ENCODE data around the gene DEPDC1B. TPM values are rescaled to one million over a fixed set of nuclear protein-coding genes. Genes with fewer than 3 reads are reported as not detected.

DEPDC1B gene
- total RNA-seq, 1 experiment from 2014 or later = 63.1 TPM

- BruUV-seq (replicated peaks) = no TSS peak
- intact Hi-C loops (cut with micrococcal nuclease; ENCODE audit: unreplicated experiment) = no loop called here
- Mint-ChIP-seq H3K27ac (ENCODE audit: unreplicated experiment) (no peak overlapping the region), H3K27me3 (ENCODE audit: unreplicated experiment) (no peaks in the 10 kb centered on the region), H3K36me3 (ENCODE audit: insufficient read depth, unreplicated experiment) (peaks cover 22% of the 10 kb centered on the region), H3K4me1 (ENCODE audit: low read depth, unreplicated experiment) (no peaks in the 10 kb centered on the region), H3K9me3 (ENCODE audit: low read depth, unreplicated experiment) (no peaks in the 10 kb centered on the region), H3K4me3 (ENCODE audit: low read depth, unreplicated experiment) (no peak overlapping the region)
- TF ChIP-seq, protein P1, sequence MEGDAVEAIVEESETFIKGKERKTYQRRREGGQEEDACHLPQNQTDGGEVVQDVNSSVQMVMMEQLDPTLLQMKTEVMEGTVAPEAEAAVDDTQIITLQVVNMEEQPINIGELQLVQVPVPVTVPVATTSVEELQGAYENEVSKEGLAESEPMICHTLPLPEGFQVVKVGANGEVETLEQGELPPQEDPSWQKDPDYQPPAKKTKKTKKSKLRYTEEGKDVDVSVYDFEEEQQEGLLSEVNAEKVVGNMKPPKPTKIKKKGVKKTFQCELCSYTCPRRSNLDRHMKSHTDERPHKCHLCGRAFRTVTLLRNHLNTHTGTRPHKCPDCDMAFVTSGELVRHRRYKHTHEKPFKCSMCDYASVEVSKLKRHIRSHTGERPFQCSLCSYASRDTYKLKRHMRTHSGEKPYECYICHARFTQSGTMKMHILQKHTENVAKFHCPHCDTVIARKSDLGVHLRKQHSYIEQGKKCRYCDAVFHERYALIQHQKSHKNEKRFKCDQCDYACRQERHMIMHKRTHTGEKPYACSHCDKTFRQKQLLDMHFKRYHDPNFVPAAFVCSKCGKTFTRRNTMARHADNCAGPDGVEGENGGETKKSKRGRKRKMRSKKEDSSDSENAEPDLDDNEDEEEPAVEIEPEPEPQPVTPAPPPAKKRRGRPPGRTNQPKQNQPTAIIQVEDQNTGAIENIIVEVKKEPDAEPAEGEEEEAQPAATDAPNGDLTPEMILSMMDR (IDR thresholded peaks at IDR 0.05; ENCODE audit: unreplicated experiment) = no peak
- no peak for DNase-seq
- CTCF ChIA-PET = no interaction called here
Observed at GRCh38 chr5:60634051-60634450, 65.9 kb downstream of the DEPDC1B start.

GRCh38 chr5:60633341-60633740, 66.6 kb downstream of the DEPDC1B start:
- TF ChIP-seq, protein P1 (IDR thresholded peaks at IDR 0.05; ENCODE audit: unreplicated experiment) = no peak
- H3K27ac Mint-ChIP-seq (ENCODE audit: unreplicated experiment) = no peak overlapping the region
- no peaks in the 10 kb centered on the region for H3K9me3 Mint-ChIP-seq (ENCODE audit: low read depth, unreplicated experiment)
- H3K27me3 Mint-ChIP-seq (ENCODE audit: unreplicated experiment) = no peaks in the 10 kb centered on the region
- intact Hi-C loops (cut with micrococcal nuclease; ENCODE audit: unreplicated experiment) = no loop called here
- DNase-seq = no peak
- no peaks in the 10 kb centered on the region for H3K4me1 Mint-ChIP-seq (ENCODE audit: low read depth, unreplicated experiment)
- no peak overlapping the region for H3K4me3 Mint-ChIP-seq (ENCODE audit: low read depth, unreplicated experiment)
- peaks cover 22% of the 10 kb centered on the region for H3K36me3 Mint-ChIP-seq (ENCODE audit: insufficient read depth, unreplicated experiment)
- CTCF ChIA-PET = no interaction called here
- BruUV-seq (replicated peaks) = no TSS peak

GRCh38 chr5:60632153-60632552, 67.8 kb downstream of the DEPDC1B start:
- Mint-ChIP-seq H3K4me3 (ENCODE audit: low read depth, unreplicated experiment) (no peak overlapping the region), H3K4me1 (ENCODE audit: low read depth, unreplicated experiment) (no peaks in the 10 kb centered on the region), H3K27me3 (ENCODE audit: unreplicated experiment) (no peaks in the 10 kb centered on the region), H3K36me3 (ENCODE audit: insufficient read depth, unreplicated experiment) (peaks cover 15% of the 10 kb centered on the region), H3K27ac (ENCODE audit: unreplicated experiment) (no peak overlapping the region), H3K9me3 (ENCODE audit: low read depth, unreplicated experiment) (no peaks in the 10 kb centered on the region)
- no TSS peak for BruUV-seq (replicated peaks)
- TF ChIP-seq, protein P1 (IDR thresholded peaks at IDR 0.05; ENCODE audit: unreplicated experiment) = no peak
- intact Hi-C loops (cut with micrococcal nuclease; ENCODE audit: unreplicated experiment) = no loop called here
- DNase-seq = no peak
- CTCF ChIA-PET = no interaction called here

GRCh38 chr5:60630836-60631235, 69.1 kb downstream of the DEPDC1B start:
- CTCF ChIA-PET = no interaction called here
- Mint-ChIP-seq H3K4me1 (ENCODE audit: low read depth, unreplicated experiment) (no peaks in the 10 kb centered on the region), H3K27me3 (ENCODE audit: unreplicated experiment) (no peaks in the 10 kb centered on the region), H3K9me3 (ENCODE audit: low read depth, unreplicated experiment) (peaks cover 3% of the 10 kb centered on the region), H3K36me3 (ENCODE audit: insufficient read depth, unreplicated experiment) (peaks cover 13% of the 10 kb centered on the region), H3K4me3 (ENCODE audit: low read depth, unreplicated experiment) (no peak overlapping the region), H3K27ac (ENCODE audit: unreplicated experiment) (no peak overlapping the region)
- TF ChIP-seq, protein P1 (IDR thresholded peaks at IDR 0.05; ENCODE audit: unreplicated experiment) = no peak
- no TSS peak for BruUV-seq (replicated peaks)
- DNase-seq = no peak
- intact Hi-C loops (cut with micrococcal nuclease; ENCODE audit: unreplicated experiment) = no loop called here
